ENCODE measurements around the gene NKX2-4. TPM values are rescaled to one million over a fixed set of nuclear protein-coding genes. Genes with fewer than 3 reads are reported as not detected.

Gene NKX2-4
- total RNA-seq, 6 experiments from 2014 or later = not detected

GRCh38 chr20:21356386-21356785 lies 40.9 kb downstream of the NKX2-4 start:
- ATAC-seq (no peak), DNase-seq (no peak)
- intact Hi-C loops (cut with DNase I) = no loop called here
- Histone ChIP-seq H3K4me3 (no peak overlapping the region), H3K27me3 (no peaks in the 10 kb centered on the region), H3K9me3 (no peaks in the 10 kb centered on the region), H3K36me3 (peaks cover 0 to 27% (median 8%) of the 10 kb centered on the region in 4 donors), H3K4me1 (no peaks in the 10 kb centered on the region), H3K27ac (no peak overlapping the region)
- TF ChIP-seq, protein P1, sequence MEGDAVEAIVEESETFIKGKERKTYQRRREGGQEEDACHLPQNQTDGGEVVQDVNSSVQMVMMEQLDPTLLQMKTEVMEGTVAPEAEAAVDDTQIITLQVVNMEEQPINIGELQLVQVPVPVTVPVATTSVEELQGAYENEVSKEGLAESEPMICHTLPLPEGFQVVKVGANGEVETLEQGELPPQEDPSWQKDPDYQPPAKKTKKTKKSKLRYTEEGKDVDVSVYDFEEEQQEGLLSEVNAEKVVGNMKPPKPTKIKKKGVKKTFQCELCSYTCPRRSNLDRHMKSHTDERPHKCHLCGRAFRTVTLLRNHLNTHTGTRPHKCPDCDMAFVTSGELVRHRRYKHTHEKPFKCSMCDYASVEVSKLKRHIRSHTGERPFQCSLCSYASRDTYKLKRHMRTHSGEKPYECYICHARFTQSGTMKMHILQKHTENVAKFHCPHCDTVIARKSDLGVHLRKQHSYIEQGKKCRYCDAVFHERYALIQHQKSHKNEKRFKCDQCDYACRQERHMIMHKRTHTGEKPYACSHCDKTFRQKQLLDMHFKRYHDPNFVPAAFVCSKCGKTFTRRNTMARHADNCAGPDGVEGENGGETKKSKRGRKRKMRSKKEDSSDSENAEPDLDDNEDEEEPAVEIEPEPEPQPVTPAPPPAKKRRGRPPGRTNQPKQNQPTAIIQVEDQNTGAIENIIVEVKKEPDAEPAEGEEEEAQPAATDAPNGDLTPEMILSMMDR (IDR thresholded peaks at IDR 0.05) = no peak
- TF ChIP-seq POLR2A (IDR thresholded peaks at IDR 0.05) = no peak

- H3K4me3 ChIP-seq = no peak overlapping the region
- intact Hi-C loops (cut with DNase I) = no loop called here
- TF ChIP-seq POLR2A (IDR thresholded peaks at IDR 0.05) = no peak
- TF ChIP-seq, protein P1 (IDR thresholded peaks at IDR 0.05) = no peak
- no peak overlapping the region for H3K27ac ChIP-seq
- H3K4me1 ChIP-seq = no peaks in the 10 kb centered on the region
- no peak for DNase-seq
- no peaks in the 10 kb centered on the region for H3K27me3 ChIP-seq
- WGBS (ENCODE audit: insufficient coverage, low coverage, low lambda C conversion rate, missing lambda C conversion rate) = 0% methylated on average over 1 of the region's 1 CpG
- H3K9me3 ChIP-seq = no peaks in the 10 kb centered on the region
- H3K36me3 ChIP-seq = peaks cover 0 to 27% (median 8%) of the 10 kb centered on the region in 4 donors
- ATAC-seq = no peak
Measured at GRCh38 chr20:21355981-21356380, 41.3 kb downstream of the NKX2-4 start.

DNA sequence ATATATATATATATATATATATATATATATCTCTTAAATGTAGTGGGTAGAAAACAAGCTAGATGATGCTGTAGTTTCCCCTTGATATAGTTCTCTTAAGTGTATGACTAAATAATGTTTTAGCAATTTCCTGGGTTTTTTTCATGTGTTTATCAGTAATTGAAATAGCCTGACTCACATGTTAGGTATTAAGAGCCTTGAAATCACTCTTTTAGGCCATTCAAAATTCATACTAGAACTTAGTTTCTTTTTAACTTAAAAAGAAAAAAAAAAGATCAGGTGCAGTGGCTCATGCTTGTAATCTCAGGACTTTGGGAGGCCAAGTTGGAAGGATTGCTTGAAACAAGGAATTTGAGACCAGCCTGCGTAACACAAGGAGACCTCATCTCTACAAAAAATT lies 44.1 kb downstream of the NKX2-4 start:
- 90% methylated on average over 1 of the region's 1 CpG for WGBS (ENCODE audit: insufficient coverage, low coverage, low lambda C conversion rate, missing lambda C conversion rate)
- Histone ChIP-seq H3K27ac (no peak overlapping the region), H3K4me1 (no peaks in the 10 kb centered on the region), H3K36me3 (peaks cover 0 to 39% (median 8%) of the 10 kb centered on the region in 4 donors), H3K4me3 (no peak overlapping the region), H3K27me3 (no peaks in the 10 kb centered on the region), H3K9me3 (no peaks in the 10 kb centered on the region)
- DNase-seq (no peak), ATAC-seq (no peak)
- TF ChIP-seq POLR2A (IDR thresholded peaks at IDR 0.05) = no peak
- TF ChIP-seq, protein P1 (IDR thresholded peaks at IDR 0.05) = no peak
- intact Hi-C loops (cut with DNase I) = no loop called here

- intact Hi-C loops (cut with DNase I) = no loop called here
- Histone ChIP-seq H3K4me3 (no peak overlapping the region), H3K4me1 (no peaks in the 10 kb centered on the region), H3K36me3 (peaks cover 0 to 36% (median 10%) of the 10 kb centered on the region in 4 donors), H3K27ac (no peak overlapping the region), H3K27me3 (no peaks in the 10 kb centered on the region), H3K9me3 (no peaks in the 10 kb centered on the region)
- DNase-seq (no peak), ATAC-seq (no peak)
- TF ChIP-seq POLR2A (IDR thresholded peaks at IDR 0.05) = no peak
- TF ChIP-seq, protein P1 (IDR thresholded peaks at IDR 0.05) = no peak
Measured at GRCh38 chr20:21352703-21353102, 44.6 kb downstream of the NKX2-4 start.

Small RNA genes lying within 50 kb of the gene (small RNA-seq; reads per million reads assigned to genes)
- 0 reads per million in 2 experiments for gene RN7SKP140

Other genes with a start within 250 kb of the NKX2-4 start
- 10 to 100 TPM; 18.2 to 39.5 (median 26.7) TPM for gene XRN2, start 94.2 kb downstream of the NKX2-4 start, total RNA-seq
- gene NKX2-2, start 116.5 kb upstream of the NKX2-4 start, total RNA-seq = not detected